Activated CD8-positive, alpha-beta memory T cell treated with anti-CD3 and anti-CD28 coated beads for 4 hours (primary cell): ENCODE measurements around the gene SEMA3F.

ENCODE experiments used
- DNase-seq, 2 donors: peaks; one replicate each; pipeline ENCODE4 v3.0.0-alpha.2; 2020; ENCODE audit warnings: low read depth in 2 of 2

The SEMA3F gene

GRCh38 chr3:50170689-50171088 is 15.6 kb downstream of the SEMA3F start:
- no peak for DNase-seq

GRCh38 chr3:50171540-50172301 is 16.6 kb downstream of the SEMA3F start:
- no peak for DNase-seq

GRCh38 chr3:50172626-50173220 is 17.6 kb downstream of the SEMA3F start:
- DNase-seq = no peak

GRCh38 chr3:50173685-50174516 is 18.8 kb downstream of the SEMA3F start:
- DNase-seq = no peak

GRCh38 chr3:50174517-50174895 is 19.4 kb downstream of the SEMA3F start:
- no peak for DNase-seq

GRCh38 chr3:50174947-50175524 is 19.9 kb downstream of the SEMA3F start:
- no peak for DNase-seq

GRCh38 chr3:50177346-50177745 is 22.2 kb downstream of the SEMA3F start:
- DNase-seq = no peak

GRCh38 chr3:50179710-50180109 is 24.6 kb downstream of the SEMA3F start:
- DNase-seq = no peak

- no peak for DNase-seq
These were observed 26.9 kb downstream of the SEMA3F start for GRCh38 chr3:50181985-50182384.

- no peak for DNase-seq
These were observed 27.5 kb downstream of the SEMA3F start for GRCh38 chr3:50182533-50183099.

- DNase-seq = no peak
These were observed 28.6 kb downstream of the SEMA3F start for GRCh38 chr3:50183755-50184154.

- DNase-seq = no peak
These were observed 29.3 kb downstream of the SEMA3F start for GRCh38 chr3:50184242-50184978.

GRCh38 chr3:50185230-50185629 is 30.1 kb downstream of the SEMA3F start:
- DNase-seq = no peak

GRCh38 chr3:50186096-50186495 is 31.0 kb downstream of the SEMA3F start:
- DNase-seq = no peak

GRCh38 chr3:50187750-50188149 is 32.6 kb downstream of the SEMA3F start:
- DNase-seq = no peak

- no peak for DNase-seq
These were observed 34.1 kb downstream of the SEMA3F start for GRCh38 chr3:50189274-50189673.

GRCh38 chr3:50189989-50190388 is 34.9 kb downstream of the SEMA3F start:
- DNase-seq = no peak

GRCh38 chr3:50190936-50191660 is 36.0 kb downstream of the SEMA3F start, which contains the start of gene GNAT1:
TSS of gene GNAT1 (plus strand) at chr3:50191610. CDS start at chr3:50191726, 116 bp downstream.
- DNase-seq = no peak

GRCh38 chr3:50192124-50192523 is 37.0 kb downstream of the SEMA3F start:
- DNase-seq = no peak

GRCh38 chr3:50192689-50193141 is 37.6 kb downstream of the SEMA3F start:
- DNase-seq = peak; percentile 55 to 66
